Activated T-cell treated with anti-CD3 and anti-CD28 coated beads for 24 hours (primary cell): ENCODE measurements around the gene AGBL4.

ENCODE experiments used
- DNase-seq: peaks from one replicate; pipeline ENCODE4 v3.0.0-alpha.2; 2020; ENCODE audit warnings: low read depth

Gene AGBL4

GRCh38 chr1:48887796-48888195, 1136.0 kb downstream of the AGBL4 start:
- DNase-seq = no peak

DNA sequence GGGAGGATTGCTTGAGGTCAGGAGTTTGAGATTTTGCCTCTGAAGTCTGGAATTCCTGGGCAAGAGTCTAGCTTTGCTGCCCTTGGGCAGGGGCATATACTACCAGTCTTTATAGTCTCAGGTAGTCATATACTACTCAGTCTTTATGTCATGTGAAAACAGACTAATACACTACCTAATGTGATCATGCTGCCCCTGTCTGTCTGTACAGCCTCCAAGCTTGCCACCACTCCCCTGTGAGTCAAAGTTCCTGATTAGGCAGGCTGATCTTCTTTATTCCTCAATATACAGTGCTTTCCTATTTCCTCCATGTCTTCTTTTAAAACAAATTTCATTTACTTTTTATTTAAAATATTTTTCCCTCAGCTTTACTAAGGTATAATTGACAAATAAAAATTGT, 1141.7 kb downstream of the AGBL4 start:
- no peak for DNase-seq

DNA sequence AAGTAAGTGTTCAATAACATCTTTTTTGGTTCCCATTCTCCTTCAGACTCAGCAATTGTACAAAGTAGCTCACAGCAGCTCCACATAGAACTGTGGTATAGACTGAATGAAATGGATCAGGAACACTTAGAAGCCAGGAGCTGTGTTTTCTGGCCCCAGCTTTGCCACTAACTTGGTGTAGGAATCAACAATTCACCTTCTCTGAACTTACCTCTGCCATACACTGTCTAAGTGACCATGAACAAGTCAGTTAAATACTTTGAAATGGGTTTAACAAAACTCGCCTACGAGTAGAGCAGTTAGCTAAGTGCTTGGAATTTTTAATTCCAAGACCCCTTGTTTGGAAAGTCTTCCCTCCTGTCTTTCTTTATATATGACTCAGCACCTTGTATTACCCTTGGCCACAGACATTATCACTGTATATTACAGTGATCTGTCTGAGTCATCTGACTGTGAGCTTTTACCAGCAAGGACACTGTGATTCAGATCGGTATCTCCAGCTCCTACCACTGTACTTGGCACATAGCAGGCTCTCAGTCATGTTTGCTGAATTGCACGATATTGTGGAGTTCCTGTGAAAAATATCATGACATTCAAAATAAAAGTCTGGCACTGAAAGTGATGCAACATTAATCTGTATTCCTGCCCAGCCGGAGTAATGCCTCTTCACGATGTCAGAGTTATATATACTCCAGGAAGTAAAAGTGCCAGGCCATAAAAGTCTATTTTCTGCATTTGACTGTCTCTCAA, 1145.4 kb downstream of the AGBL4 start:
- no peak for DNase-seq

- no peak for DNase-seq
These were observed 1147.4 kb downstream of the AGBL4 start for GRCh38 chr1:48876330-48876785.

- no peak for DNase-seq
These were observed 1148.0 kb downstream of the AGBL4 start for GRCh38 chr1:48875552-48876329.

GRCh38 chr1:48873944-48874343, 1149.8 kb downstream of the AGBL4 start:
- no peak for DNase-seq

DNA sequence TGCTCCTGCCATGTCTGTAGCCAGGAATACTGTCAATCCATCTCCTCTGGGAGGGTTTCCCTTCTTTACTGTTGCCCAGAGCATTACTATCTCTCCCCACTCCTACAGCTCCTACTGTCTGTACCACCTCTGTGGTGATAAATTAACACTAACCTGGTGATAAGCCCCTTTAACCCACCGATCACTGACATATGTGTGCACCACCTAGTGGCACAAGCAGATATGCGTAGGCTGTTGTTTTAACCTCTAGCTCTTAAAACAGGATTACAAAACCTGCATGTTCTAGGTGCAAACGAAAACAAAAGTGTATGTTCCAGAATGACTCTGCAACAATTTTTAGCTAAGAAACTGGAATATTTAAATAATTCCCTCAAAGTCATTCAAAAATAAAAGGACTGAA, 1153.2 kb downstream of the AGBL4 start:
- no peak for DNase-seq

DNA sequence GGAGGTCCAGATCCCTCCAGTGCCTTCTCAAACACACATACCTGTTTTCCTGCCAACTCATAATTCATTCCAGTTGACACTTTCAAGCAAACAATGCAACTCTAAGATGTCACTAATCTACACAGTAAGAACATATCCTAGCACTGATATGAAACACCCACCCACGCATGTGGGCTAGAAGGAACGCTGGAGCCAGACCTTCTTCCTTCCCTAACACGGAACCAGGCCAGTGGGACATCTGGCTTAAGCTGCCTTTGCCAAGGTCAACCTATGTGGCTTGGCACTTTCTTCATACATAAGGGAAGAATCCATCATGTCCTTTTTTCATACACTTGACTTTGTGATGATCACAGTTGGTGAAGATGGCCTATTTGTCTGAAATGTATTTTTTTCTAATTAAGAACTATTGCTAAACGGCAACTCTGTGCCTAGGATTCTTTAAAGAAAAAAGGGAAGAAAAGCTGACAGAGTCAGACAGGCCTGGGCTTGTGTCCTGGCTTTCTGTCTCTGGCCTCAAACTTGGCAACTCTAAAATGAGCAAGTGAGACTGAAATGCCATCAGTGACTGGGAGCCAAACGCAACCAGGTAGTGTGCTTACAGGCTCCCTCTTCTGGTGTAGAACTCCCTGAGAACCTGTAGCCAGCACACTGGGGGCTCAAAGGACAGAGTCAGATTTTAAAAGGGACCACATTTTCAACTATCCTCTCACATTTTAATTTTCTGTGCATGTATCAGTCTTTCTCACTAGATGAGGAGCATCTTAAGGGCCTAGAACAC, 1154.4 kb downstream of the AGBL4 start:
- no peak for DNase-seq

GRCh38 chr1:48864913-48865312, 1158.8 kb downstream of the AGBL4 start:
- no peak for DNase-seq

DNA sequence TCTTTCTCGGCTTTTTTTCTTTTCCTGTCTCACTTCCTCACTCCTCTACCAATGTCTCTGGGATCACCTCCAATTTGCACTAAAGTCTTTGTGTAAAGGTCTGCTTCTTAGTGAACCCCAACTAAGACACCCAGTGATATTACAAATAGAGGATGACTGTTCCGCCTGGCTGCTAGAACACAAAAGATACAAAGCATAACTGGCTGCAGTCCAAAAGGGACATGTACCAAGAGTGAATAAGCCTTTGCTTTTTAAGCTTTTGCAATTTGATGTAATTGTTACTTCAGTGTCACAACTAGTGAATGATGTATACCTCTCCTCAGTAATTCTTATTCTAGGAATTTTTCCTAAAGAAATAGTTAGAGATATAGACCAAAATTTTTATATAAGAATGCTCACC, 1164.3 kb downstream of the AGBL4 start:
- DNase-seq = no peak

- DNase-seq = no peak
These were observed 1165.4 kb downstream of the AGBL4 start for GRCh38 chr1:48858200-48858920.

GRCh38 chr1:48853006-48853405, 1170.7 kb downstream of the AGBL4 start:
- DNase-seq = no peak

- DNase-seq = no peak
These were observed 1172.1 kb downstream of the AGBL4 start for GRCh38 chr1:48851638-48852037.

DNA sequence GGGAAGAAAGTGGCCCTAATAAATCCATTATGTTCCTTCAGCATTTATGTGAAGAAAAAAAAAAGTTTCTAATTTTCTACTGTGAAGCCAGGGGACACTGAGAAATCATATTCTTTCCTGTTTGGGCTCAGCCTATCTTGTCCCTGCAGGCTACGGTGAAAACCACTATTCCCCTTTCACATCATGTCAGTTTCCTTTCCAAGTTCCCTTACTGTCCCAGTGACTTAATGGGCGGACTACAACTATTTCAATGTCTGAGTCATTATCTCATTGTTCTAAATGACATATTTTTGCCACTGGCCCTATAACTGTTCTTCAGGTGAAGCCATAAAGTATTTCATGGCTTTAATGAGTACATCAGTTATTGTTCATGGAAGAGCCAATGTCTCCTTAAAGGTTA, 1175.7 kb downstream of the AGBL4 start:
- no peak for DNase-seq

DNA sequence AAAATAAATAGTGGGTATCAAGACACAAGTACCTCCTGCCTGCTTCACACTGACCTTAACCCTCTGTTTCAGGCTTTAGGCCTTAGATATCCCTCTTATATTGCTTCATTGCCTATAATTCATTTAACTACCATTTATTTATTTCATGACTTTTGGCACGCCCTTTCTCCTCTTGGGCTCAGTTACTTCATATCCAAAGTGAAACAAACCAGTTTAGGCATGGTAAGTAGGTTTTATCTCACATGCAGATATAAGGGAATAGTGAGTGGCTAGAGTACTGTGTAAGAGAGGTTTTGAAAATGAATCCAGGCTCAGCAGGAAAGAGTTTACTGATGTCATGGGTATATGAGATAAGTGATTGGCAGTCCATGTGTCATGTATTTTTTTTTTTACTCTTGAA, 1177.3 kb downstream of the AGBL4 start:
- no peak for DNase-seq

DNA sequence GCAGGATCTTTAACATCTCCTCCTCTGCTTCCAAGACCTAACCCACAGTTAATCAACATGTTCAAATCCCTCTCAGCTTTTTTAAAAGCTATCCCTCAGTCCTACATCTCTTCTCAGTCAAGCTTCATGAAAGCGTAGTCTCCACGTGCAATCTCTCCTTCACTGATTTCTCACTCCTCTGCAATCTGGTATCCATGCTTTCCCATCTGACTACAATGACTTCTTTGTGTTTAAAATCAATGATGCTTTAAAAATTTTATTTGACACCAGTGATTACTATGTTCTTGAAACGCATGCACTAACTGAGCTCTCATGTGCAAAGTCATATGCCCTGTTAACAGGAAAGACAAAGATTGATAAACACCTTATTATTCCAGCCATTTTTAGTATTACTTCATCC, 1179.6 kb downstream of the AGBL4 start:
- no peak for DNase-seq

- no peak for DNase-seq
These were observed 1181.8 kb downstream of the AGBL4 start for GRCh38 chr1:48841966-48842365.

- DNase-seq = no peak
These were observed 1182.3 kb downstream of the AGBL4 start for GRCh38 chr1:48841461-48841860.

DNA sequence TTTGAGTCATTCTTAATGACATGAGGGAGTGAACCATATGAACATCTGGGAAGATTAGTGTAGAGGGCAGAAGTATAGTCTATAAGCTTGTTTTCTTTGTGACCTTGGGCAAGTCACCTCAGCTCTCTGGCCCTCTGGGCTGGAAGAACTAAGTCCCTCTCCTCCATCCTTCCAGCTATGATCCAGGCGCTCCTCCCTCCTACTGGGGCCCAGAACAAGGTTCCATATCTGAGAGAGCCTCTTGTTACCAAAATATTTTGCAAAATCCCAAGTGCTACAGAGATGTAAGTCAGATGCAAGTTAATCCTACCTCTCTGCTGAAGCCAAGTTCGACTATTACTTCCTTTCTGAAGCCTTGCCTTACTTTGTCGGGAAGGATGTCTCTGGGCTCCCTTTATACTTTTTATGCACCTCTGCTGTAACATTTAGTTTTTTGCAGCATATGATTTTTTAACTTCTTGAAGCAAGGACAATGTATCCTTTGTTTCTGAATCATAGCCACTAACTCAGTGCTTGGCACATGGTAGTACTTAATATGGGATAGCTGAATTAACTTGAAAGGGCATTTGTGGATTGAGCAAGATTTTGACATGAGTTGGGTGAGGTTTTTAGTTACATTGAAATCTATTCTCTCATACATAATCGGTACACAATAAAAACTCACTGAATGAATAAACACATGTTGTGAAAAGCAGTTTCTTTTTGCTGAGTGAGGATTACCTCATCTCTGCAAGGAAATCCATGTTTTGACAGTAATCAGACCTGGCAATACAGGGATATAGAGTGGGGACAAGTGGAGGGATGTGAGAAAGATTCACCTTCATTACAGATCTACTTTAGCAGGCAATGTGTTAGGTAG, 1192.4 kb downstream of the AGBL4 start:
- no peak for DNase-seq

DNA sequence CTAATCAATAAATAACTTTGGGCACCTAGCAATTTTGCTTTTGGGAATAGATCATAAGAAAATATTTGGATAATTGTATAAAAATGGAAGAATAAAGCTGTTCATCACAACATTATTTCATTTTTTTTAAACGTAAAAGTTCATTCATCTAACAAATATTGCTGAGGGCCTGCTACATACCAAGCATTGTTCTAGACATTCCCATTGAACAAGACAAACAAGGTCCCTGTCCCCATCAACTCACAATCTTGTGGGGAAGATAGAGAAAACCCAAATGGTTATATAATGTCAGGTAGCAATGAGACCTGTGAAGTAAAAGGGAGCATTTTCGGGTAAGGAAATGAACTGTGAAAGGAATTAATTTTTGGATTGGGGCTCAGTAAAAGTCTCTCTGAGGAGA, 1193.0 kb downstream of the AGBL4 start:
- no peak for DNase-seq

DNA sequence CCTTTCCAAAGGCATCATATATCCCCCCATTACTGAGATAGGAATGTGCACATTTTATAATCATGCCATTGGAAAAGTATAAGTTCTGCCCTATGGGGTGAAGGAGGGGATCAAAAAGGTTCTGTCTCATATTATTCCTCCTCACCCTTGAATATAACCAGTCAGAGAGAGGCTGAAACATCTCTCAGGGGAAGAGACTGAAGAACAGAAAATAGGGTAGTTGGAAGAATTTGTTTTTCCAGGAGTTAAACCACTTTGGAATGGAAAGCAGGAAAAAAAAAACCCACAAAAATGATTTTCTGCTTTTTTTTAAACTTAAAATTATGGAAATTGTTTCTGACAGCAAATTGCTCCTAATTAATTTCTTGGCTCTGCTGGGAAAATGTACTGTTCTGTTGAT, 1194.3 kb downstream of the AGBL4 start:
- DNase-seq = no peak
